ENCODE measurements around the gene TTLL8. TPM values are rescaled to one million over a fixed set of nuclear protein-coding genes. Genes with fewer than 3 reads are reported as not detected.

TTLL8 gene
- total RNA-seq, 2 donors from 2014 or later: not detected

- DNase-seq (peak in 1 of 2 donors; percentile 12), ATAC-seq (no peak)
- intact Hi-C loops (cut with DNase I, micrococcal nuclease): no loop called here
These were observed 26.5 kb upstream of the TTLL8 start for GRCh38 chr22:50084614-50085021.

DNA sequence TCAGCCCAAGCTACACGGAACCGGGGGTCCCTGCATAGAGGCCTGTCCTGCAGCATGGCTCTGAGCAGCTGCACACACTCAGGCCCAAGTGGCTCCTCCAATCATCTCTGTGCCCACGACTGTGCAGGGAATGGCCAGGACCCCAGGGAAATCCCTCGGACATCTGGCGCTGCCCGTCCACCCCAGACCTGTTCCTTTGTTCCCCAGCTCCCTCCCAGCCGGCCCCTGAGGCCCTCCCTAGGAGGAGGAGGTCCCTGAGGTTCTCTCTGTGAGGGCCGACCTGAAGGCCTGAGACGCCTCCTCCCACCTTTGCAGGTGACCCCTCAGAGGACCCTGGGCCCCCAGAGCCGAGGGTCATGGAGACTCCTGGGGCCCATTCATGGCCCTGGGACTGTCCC lies 26.0 kb upstream of the TTLL8 start:
- no peak for ATAC-seq
- intact Hi-C loops (cut with DNase I, micrococcal nuclease): no loop called here
- peak in 1 of 2 donors; percentile 14 for DNase-seq

DNA sequence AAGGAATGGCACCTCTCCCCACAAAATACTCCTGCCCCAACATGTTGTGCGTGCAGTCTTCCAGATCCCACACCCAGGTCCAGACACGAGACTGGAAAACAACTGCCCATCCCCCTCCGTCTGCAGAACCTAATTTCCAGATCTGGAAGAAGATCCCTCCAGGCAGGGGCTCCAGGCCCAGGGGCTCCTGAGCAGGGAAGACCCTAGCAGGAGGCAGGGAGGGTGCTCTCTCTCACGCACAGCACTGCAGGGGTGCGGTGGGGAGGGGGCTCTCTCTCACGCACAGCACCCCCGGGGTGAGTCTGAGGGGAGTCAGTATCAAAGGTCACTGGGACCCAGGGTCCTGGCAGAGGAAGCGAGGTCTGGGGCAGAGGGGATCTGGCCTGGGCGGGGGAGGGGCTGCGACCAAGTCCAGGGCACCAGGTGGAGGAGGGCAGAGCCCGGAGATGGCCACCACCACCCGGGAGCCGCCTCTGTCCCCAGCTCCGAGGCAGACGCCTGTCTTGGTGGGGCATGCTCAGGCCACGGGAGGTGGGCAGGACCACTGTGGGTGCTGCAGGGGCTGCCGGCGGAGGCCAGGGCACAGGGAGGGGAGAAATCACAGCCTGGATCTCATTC lies 25.5 kb upstream of the TTLL8 start:
- intact Hi-C loops (cut with DNase I, micrococcal nuclease): no loop called here
- no peak for ATAC-seq

GRCh38 chr22:50082961-50083461 lies 24.9 kb upstream of the TTLL8 start:
- intact Hi-C loops (cut with DNase I, micrococcal nuclease): no loop called here
- ATAC-seq (peak; percentile 80), DNase-seq (peak; percentile 23 to 38)

More for the DNA sequence above, 25.5 kb upstream of the TTLL8 start:
- peak in 1 of 2 donors; percentile 17 for DNase-seq

GRCh38 chr22:50082197-50082715 lies 24.2 kb upstream of the TTLL8 start:
- DNase-seq (peak in 1 of 2 donors; percentile 5), ATAC-seq (no peak)
- intact Hi-C loops (cut with DNase I, micrococcal nuclease): no loop called here

DNA sequence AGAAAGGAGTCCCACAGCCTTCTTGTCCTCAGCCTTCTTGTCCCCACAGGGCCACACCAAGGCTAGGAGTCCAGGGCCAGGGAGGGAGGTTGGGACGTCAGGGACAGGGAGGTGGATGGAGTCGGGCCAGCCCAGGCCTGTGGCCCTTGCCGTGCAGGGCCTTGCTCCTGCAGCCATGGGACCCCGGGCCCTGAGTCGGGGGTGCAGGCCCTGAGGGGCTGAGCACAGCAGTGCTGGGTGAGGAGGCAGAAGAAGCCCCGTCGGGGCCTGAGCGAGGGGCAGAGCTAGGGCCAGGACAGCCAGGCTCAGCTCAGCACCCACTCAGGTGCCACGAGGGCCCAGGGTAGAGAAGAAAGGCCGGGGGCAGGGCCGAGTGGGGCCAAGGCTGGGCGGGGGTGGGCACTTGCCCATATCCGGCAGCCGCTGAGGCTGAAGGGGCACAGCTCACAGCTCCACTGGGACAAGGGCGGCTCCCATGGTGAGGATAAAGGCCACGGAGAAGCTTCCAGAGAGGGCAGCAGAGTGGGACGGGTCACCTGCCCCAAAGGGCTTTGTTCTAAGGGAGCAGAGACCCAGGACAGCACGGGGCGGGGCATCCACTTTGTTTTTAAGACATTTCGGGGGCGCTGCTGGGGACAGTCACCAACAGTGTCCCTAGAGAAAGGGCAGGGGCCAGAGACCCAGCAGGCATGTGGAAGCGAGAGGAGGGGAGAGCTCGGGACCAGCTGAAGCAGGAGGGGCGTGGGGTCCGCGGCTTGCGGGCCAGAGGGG lies 23.5 kb upstream of the TTLL8 start:
- intact Hi-C loops (cut with DNase I, micrococcal nuclease): no loop called here
- DNase-seq (peak in 1 of 2 donors; percentile 10), ATAC-seq (no peak)

- ATAC-seq (no peak), DNase-seq (no peak)
- intact Hi-C loops (cut with DNase I, micrococcal nuclease): no loop called here
These were observed 22.0 kb upstream of the TTLL8 start for GRCh38 chr22:50080077-50080465.

DNA sequence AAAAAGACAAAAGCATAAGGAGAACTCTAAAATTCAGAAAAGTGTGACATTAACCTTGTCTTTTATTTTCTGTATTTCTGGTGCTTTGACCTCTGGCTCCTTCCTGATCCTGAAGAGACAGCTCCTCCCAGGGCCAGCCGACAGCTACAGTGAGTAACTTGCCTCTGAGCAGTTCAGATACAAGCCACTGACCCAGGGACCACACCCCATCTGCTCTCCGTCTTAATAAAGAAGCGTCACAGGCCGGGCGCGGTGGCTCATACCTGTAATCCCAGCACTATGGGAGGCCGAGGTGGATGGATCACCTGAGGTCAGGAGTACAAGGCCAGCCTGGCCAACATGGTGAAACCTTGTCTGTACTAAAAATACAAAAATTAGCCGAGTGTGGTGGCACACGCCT lies 20.7 kb upstream of the TTLL8 start:
- intact Hi-C loops (cut with DNase I, micrococcal nuclease): no loop called here
- DNase-seq (no peak), ATAC-seq (peak; percentile 48)

GRCh38 chr22:50078246-50078645 lies 20.1 kb upstream of the TTLL8 start:
- DNase-seq (no peak), ATAC-seq (no peak)
- intact Hi-C loops (cut with DNase I, micrococcal nuclease): no loop called here

DNA sequence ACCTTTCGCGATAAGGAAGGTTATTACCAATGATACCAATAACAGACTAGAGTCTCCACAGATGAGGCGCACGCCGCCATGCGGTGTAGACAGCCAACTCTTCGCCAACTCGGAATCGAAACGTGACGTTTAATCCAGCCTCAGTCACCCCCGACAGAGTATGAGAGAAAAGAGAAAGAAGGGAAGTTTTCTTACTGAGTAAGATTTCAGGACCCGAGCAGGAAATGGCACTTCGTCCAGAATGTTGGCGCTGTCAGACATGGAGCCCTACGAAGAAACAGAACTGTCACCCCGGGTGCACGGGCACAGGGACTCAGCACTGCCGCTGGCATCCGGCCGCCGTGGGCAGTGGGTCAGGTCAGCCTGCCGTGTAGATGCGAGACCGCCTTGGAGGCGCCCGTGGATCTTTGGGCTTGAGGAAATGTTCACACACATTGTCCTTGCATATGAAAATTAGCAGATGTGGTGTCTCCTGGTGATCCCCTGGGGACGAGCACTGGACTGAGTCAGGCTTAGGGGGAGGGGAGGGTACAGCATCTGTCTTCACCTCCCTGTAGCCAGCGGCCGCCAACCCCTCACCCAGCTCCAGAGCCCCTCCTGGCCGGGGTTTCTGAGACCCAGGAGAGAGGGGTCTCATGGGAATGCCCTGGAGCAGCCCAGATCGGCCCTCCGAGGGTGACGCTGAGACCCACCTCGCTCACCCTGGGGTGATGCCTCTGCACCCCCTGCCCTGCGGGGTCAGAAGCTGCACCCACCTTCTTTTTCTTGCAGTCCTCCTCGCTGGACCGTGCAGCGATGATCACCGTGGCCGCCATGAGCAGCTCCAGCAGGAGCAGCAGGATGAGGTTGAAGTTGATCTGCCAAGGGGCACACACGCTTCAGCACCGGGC lies 18.8 kb upstream of the TTLL8 start:
- ATAC-seq (no peak), DNase-seq (no peak)
- intact Hi-C loops (cut with DNase I, micrococcal nuclease): no loop called here

- intact Hi-C loops (cut with DNase I, micrococcal nuclease): no loop called here
- DNase-seq (peak; percentile 52 to 53), ATAC-seq (peak; percentile 80)
These were observed 16.7 kb upstream of the TTLL8 start for GRCh38 chr22:50074551-50075530.

DNA sequence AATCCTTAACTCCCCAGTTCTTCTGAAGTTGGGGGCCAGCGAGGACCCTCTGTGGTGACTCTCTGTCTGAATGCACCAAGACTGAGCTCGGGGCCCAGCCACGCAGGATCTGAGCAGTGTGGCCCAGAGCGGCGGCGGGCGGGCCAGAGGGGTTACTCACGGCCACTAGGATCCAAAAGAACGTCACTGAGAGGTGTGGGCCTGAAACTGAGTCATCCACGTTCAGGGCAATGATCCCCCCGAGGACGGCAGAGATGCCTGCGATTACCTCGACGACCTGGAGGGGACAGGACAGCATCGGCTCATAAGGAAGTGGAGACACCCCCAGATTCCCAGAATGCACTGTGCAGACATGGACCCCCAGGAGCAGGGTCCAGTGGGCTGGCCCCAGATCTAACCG lies 16.0 kb upstream of the TTLL8 start:
- ATAC-seq: no peak
- intact Hi-C loops (cut with DNase I, micrococcal nuclease): no loop called here
- no peak for DNase-seq

DNA sequence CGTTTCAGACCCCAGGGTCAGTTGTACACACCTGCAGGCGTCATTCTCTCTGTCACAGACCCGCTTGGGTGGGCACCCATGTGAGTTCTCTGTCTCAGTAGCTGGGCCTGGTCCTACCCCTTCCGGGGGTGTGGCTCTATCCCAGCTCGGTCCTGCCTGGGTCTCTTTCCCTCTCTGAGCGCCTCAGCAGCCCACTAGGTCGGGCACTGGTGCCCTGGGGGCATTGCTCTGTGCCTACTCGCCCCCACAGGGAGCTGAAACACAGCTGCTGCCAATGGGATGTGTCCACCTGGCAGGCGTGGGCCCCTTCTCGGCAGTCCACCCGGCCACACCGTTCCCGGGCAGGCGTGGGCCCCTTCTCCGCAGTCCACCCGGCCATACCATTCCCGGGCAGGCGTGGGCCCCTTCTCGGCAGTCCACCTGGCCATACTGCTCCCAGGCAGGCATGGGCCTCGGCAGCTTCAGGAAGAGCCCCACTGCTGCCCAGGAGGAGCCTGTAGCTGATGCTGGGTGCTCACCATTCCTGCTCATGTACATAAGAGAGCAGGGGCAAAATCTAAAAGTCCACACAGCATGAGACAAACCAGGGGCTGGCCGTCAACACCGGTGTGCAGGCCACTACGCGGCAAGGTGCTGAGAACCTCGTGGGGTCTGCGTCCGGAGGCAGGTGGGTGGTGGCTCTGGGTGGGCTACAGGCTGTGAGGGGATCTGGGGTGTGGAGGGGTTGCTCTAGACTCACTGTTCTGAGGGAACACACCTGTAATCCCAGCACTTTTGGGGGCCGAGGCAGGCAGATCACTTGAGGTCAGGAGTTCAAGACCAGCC lies 14.8 kb upstream of the TTLL8 start:
- DNase-seq: no peak
- no peak for ATAC-seq
- intact Hi-C loops (cut with DNase I, micrococcal nuclease): no loop called here

- no peak for ATAC-seq
- DNase-seq: no peak
- intact Hi-C loops (cut with DNase I, micrococcal nuclease): no loop called here
These were observed 14.1 kb upstream of the TTLL8 start for GRCh38 chr22:50072167-50072555.

GRCh38 chr22:50071432-50072166 lies 13.5 kb upstream of the TTLL8 start:
- DNase-seq: no peak
- intact Hi-C loops (cut with DNase I, micrococcal nuclease): no loop called here
- no peak for ATAC-seq

DNA sequence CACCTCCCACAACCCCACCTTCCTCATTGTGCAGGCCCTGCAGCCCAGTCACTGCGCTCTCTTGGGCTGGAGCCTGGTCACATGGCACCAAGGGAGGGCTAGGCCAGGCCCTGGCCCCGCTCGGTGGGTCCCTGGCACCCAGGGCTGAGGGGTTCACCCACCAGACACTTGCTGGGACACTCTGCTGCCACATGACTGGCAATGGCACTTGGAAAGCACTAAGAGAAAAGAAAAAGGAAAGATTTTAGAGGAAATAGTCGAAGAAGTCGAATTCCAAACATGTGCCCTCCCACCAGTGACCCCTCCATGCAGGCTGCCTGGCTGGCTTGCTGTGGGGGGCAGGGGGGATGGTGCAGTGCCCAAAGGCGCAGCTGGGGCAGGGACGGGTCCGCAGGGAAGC lies 12.3 kb upstream of the TTLL8 start:
- ATAC-seq (no peak), DNase-seq (no peak)
- intact Hi-C loops (cut with DNase I, micrococcal nuclease): no loop called here

DNA sequence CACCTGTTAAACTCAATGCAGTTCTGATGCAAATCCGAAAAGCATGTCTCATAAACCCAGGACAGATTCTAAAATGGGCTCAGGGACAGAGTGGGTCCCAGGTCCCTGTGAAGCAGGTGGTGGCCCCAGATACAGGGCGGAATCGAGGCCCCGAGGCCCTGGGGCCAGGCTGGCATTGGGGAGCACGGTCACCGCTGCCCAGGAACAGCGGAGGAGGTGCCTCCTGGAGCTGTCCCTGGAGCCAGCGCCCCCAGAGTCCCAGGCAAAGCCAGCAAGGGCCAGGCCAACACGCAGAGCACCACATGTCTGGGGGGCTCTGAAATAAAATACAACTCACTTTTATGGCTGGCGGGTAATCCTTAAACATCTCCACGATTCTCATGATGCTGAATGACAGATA lies 10.0 kb upstream of the TTLL8 start:
- intact Hi-C loops (cut with DNase I, micrococcal nuclease): no loop called here
- DNase-seq: no peak
- no peak for ATAC-seq

Measured in left colon (tissue), 2 donors.